Epithelial cell of proximal tubule (primary cell): ENCODE measurements around the gene IARS1. TPM values are rescaled to one million over a fixed set of nuclear protein-coding genes. Genes with fewer than 3 reads are reported as not detected.

Experiments
- DNase-seq: peaks from one replicate; pipeline ENCODE4 v3.0.0-alpha.2; 2011; ENCODE audit warnings: low read depth
- H3K4me3 ChIP-seq: 2 replicates; pipeline ENCODE4 v1.5.1; 2011; ENCODE audit warnings: low read depth, mild to moderate bottlenecking, low read length
- CTCF ChIP-seq: conservative IDR thresholded peaks from 2 replicates; pipeline ENCODE4 v1.5.1; 2012; ENCODE audit warnings: low read depth, mild to moderate bottlenecking, low read length
- total RNA-seq: library from RNA; depleted of rRNA; stranded (reverse); fragments of >200 nt; gene quantifications from 2 replicates; pipeline ENCODE4 v1.2.3, GENCODE V29; 2015

Gene IARS1
- total RNA-seq, 1 donor from 2014 or later, result 98.2 TPM

GRCh38 chr9:92295827-92296258 lies 2.3 kb upstream of the IARS1 start:
- TF ChIP-seq CTCF, result no peak
- no peak for DNase-seq
- H3K4me3 ChIP-seq, result no peak overlapping the region

- no peak overlapping the region for H3K4me3 ChIP-seq
- no peak for DNase-seq
- no peak for TF ChIP-seq CTCF
Observed at GRCh38 chr9:92295240-92295790, 1.8 kb upstream of the IARS1 start.

GRCh38 chr9:92294297-92294676 lies 790 bp upstream of the IARS1 start:
- TF ChIP-seq CTCF, result no peak
- DNase-seq, result no peak
- H3K4me3 ChIP-seq, result peak overlapping the region; percentile 92

GRCh38 chr9:92293075-92293354 lies 482 bp downstream of the IARS1 start:
- H3K4me3 ChIP-seq, result peak overlapping the region; percentile 92
- TF ChIP-seq CTCF, result no peak
- DNase-seq, result no peak

GRCh38 chr9:92292338-92293074 lies 991 bp downstream of the IARS1 start:
- no peak for DNase-seq
- H3K4me3 ChIP-seq, result peak overlapping the region; percentile 92
- TF ChIP-seq CTCF, result no peak

GRCh38 chr9:92291577-92291976 lies 1.9 kb downstream of the IARS1 start:
- no peak for TF ChIP-seq CTCF
- no peak overlapping the region for H3K4me3 ChIP-seq
- DNase-seq, result no peak
